Activated naive CD4-positive, alpha-beta T cell treated with anti-CD3 and anti-CD28 coated beads, Interleukin-2, amount 10 ng/mL, durations not matched to agents 7 days and 5 days (primary cell): ENCODE data around the gene PRSS33.

Experiments
- CTCF ChIA-PET: fragments of 350-600 bp; sonication (Branson Sonifier 250); formaldehyde crosslinking; loops from one replicate; lab custom pipeline; 2021; ENCODE audit warnings: antibody characterized with exemption; lab: Charles Lee
- DNase-seq: peaks from one replicate; pipeline ENCODE4 v3.0.0-alpha.2; 2020
- H3K27ac Mint-ChIP-seq: one replicate; pipeline ENCODE4 v1.8.0; 2021; ENCODE audit warnings: mild to moderate bottlenecking, moderate library complexity, mixed read lengths
- H3K27me3 Mint-ChIP-seq: one replicate; pipeline ENCODE4 v1.8.0; 2021; ENCODE audit warnings: mild to moderate bottlenecking, mixed read lengths
- H3K36me3 Mint-ChIP-seq: one replicate; pipeline ENCODE4 v1.8.0; 2021; ENCODE audit warnings: mixed read lengths
- H3K4me1 Mint-ChIP-seq: one replicate; pipeline ENCODE4 v1.8.0; 2021; ENCODE audit warnings: mixed read lengths
- H3K4me3 Mint-ChIP-seq: one replicate; pipeline ENCODE4 v1.8.0; 2021; ENCODE audit warnings: mild to moderate bottlenecking, moderate library complexity, mixed read lengths
- H3K9me3 Mint-ChIP-seq: one replicate; pipeline ENCODE4 v1.8.0; 2021; ENCODE audit warnings: mixed read lengths

PRSS33 gene

GRCh38 chr16:2816751-2817339 is 29.5 kb upstream of the PRSS33 start, which contains the start of gene PRSS21:
Gene PRSS21, plus strand, starts transcription at chr16:2817237. Its CDS starts 32 bp downstream, at chr16:2817269.
- peak; percentile 39 for DNase-seq
- Mint-ChIP-seq H3K4me1 (no peaks in the 10 kb centered on the region), H3K4me3 (no peak within 1 kb of the TSS), H3K27ac (no peak within 1 kb of the TSS), H3K36me3 (no peaks in the 10 kb centered on the region), H3K9me3 (no peaks in the 10 kb centered on the region), H3K27me3 (peaks cover 7% of the 10 kb centered on the region)
- CTCF ChIA-PET, result interaction anchor here (1.0 kb wide), 1 partner anchor 52 kb away, joined by 3 read pairs; no protein-coding TSS in a partner anchor

GRCh38 chr16:2815299-2815771 is 28.0 kb upstream of the PRSS33 start:
- CTCF ChIA-PET, result no interaction called here
- no peaks in the 10 kb centered on the region for H3K4me1 Mint-ChIP-seq
- H3K36me3 Mint-ChIP-seq, result no peaks in the 10 kb centered on the region
- no peak overlapping the region for H3K4me3 Mint-ChIP-seq
- H3K27me3 Mint-ChIP-seq, result peaks cover 12% of the 10 kb centered on the region
- no peak overlapping the region for H3K27ac Mint-ChIP-seq
- no peaks in the 10 kb centered on the region for H3K9me3 Mint-ChIP-seq
- DNase-seq, result peak; percentile 18

DNA sequence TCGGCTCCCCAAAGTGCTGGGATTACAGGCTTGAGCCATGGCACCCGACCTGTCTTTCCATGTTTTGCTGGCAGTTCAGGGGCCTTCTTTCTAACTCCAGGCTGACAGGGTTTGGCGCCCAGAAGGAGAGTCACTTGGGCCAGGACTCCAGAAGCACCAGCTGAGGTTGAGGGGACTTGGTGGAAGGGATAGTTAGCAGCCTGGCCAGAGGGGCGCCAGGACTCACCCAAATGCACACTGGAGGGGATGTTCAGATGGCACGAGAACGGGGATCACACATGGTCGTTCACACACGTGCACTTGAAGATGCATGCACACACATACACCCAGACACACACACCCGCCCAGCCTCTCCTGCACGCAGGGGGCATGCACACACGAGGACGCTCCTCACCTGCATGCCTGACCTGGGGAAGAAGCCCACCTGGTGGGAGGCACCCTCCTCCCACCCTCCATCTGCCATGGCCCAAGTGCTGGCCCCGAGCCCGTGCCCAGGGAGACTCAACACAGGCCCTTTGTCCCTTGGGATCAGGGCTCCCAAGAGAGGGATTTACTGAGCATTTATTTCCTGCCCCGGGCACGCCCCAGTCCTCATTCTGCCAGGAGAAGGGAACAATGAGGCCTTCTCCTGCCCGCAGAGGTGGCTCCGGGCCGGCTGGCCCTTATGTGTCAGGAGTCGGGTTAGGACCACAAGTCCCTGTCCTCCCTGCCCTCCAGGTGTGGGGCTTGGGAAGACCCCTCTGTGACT is 27.4 kb upstream of the PRSS33 start:
- H3K36me3 Mint-ChIP-seq, result no peaks in the 10 kb centered on the region
- no peak overlapping the region for H3K4me3 Mint-ChIP-seq
- CTCF ChIA-PET, result no interaction called here
- no peak overlapping the region for H3K27ac Mint-ChIP-seq
- H3K9me3 Mint-ChIP-seq, result no peaks in the 10 kb centered on the region
- H3K27me3 Mint-ChIP-seq, result peaks cover 15% of the 10 kb centered on the region
- no peaks in the 10 kb centered on the region for H3K4me1 Mint-ChIP-seq
- peak; percentile 15 for DNase-seq

DNA sequence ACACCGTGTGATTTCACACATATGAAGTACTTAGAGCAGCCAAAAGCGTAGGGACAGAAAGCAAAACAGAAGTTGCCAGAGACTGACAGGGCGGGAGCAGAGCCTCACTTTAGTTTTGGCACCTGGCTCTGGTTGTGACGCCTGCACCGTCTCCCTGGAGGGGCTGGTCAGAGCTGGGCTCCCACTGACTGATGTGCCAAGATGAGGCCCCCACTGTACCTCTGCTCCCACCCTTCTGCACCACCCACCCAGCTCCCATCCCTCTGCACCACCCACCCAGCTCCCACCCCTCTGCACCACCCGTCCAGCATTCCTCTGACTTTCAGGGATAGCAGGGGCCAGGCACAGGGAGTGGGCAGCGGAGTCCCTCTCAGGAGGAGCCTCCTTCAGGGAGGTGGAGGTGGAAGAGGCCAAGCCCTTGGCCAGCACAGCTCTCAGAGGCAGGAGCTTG is 26.4 kb upstream of the PRSS33 start:
- no peaks in the 10 kb centered on the region for H3K36me3 Mint-ChIP-seq
- CTCF ChIA-PET, result no interaction called here
- peak; percentile 16 for DNase-seq

GRCh38 chr16:2811703-2812471 is 24.5 kb upstream of the PRSS33 start:
- H3K36me3 Mint-ChIP-seq, result no peaks in the 10 kb centered on the region
- H3K9me3 Mint-ChIP-seq, result no peaks in the 10 kb centered on the region
- H3K27ac Mint-ChIP-seq, result no peak overlapping the region
- peak; percentile 14 for DNase-seq
- CTCF ChIA-PET, result interaction anchor here (1.7 kb wide), 1 partner anchor 12 kb away, joined by 6 read pairs; no protein-coding TSS in a partner anchor
- H3K27me3 Mint-ChIP-seq, result peaks cover 25% of the 10 kb centered on the region
- no peaks in the 10 kb centered on the region for H3K4me1 Mint-ChIP-seq
- H3K4me3 Mint-ChIP-seq, result no peak overlapping the region

More for the DNA sequence above, 26.4 kb upstream of the PRSS33 start:
- no peak overlapping the region for H3K4me3 Mint-ChIP-seq
- H3K27me3 Mint-ChIP-seq, result peaks cover 15% of the 10 kb centered on the region
- no peaks in the 10 kb centered on the region for H3K9me3 Mint-ChIP-seq
- H3K27ac Mint-ChIP-seq, result no peak overlapping the region
- no peaks in the 10 kb centered on the region for H3K4me1 Mint-ChIP-seq

- Mint-ChIP-seq H3K27ac (no peak overlapping the region), H3K4me3 (no peak overlapping the region), H3K4me1 (no peaks in the 10 kb centered on the region), H3K27me3 (peaks cover 33% of the 10 kb centered on the region), H3K36me3 (no peaks in the 10 kb centered on the region), H3K9me3 (no peaks in the 10 kb centered on the region)
- CTCF ChIA-PET, result interaction anchor here (0.6 to 1.7 kb wide), 2 partner anchors 8 to 13 kb away, joined by 3 to 6 read pairs; no protein-coding TSS in a partner anchor
- peak; percentile 5 for DNase-seq
Observed at GRCh38 chr16:2810651-2811050, 23.3 kb upstream of the PRSS33 start.

DNA sequence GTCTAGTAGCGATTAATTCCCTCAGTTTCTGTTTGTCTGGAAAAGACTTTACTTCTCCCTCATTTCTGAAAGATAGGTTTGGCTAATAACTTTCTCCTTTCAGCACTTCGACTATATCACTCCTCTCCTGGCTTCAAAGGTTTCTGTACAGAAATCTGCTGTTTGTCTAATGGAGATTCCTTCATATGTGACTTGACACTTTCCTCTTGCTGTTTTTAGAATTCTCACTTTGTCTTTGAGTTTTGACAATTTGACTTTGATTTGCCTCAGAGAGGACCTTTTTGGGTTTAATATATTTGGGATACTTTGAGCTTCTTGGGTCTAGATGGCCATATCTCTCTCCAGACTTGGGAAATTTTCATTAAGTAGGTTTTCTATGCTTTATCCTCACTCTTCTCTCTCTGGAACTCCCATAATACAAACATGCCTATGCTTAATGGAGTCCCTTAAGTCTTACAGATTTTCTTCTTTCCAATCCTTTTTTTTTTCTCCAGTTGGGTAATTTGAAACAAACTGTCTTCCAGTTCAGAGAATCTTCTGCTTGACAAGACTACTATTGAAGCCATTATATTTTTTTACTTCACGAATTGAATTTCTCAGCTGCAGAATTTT is 21.9 kb upstream of the PRSS33 start:
- CTCF ChIA-PET, result no interaction called here
- Mint-ChIP-seq H3K27ac (no peak overlapping the region), H3K4me3 (no peak overlapping the region), H3K36me3 (no peaks in the 10 kb centered on the region), H3K27me3 (peaks cover 45% of the 10 kb centered on the region), H3K9me3 (no peaks in the 10 kb centered on the region), H3K4me1 (no peaks in the 10 kb centered on the region)
- no peak for DNase-seq

- CTCF ChIA-PET, result no interaction called here
Observed at GRCh38 chr16:2808181-2808580, 20.8 kb upstream of the PRSS33 start.

DNA sequence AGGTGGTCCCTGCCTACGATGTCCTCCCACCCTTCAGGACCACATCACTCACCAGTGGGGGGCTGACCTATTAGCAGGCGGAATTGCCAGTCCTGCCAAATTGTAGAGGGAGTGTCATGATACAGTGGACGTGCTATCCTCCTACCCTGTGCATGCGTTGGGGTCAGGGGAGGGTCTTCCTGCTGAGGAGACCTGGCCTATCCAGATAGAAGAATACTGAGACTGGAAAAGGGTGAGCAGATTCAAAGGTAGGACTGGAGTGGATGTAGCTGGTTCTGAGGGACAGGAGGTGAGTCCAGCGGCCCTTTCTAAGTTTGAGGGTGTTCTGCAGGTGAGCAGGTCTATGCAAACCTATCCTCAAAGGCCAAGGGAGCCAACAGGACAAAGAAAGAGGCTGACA is 18.9 kb upstream of the PRSS33 start:
- H3K4me3 Mint-ChIP-seq, result no peak overlapping the region
- H3K9me3 Mint-ChIP-seq, result peaks cover 2% of the 10 kb centered on the region
- H3K27me3 Mint-ChIP-seq, result peaks cover 42% of the 10 kb centered on the region
- H3K36me3 Mint-ChIP-seq, result no peaks in the 10 kb centered on the region
- CTCF ChIA-PET, result no interaction called here
- DNase-seq, result no peak
- no peaks in the 10 kb centered on the region for H3K4me1 Mint-ChIP-seq
- no peak overlapping the region for H3K27ac Mint-ChIP-seq

More at GRCh38 chr16:2808181-2808580, 20.8 kb upstream of the PRSS33 start:
- H3K4me3 Mint-ChIP-seq, result no peak overlapping the region
- no peaks in the 10 kb centered on the region for H3K36me3 Mint-ChIP-seq
- H3K27me3 Mint-ChIP-seq, result peaks cover 46% of the 10 kb centered on the region
- peaks cover 2% of the 10 kb centered on the region for H3K9me3 Mint-ChIP-seq
- H3K4me1 Mint-ChIP-seq, result no peaks in the 10 kb centered on the region
- DNase-seq, result no peak
- peak overlapping the region; percentile 5 for H3K27ac Mint-ChIP-seq

DNA sequence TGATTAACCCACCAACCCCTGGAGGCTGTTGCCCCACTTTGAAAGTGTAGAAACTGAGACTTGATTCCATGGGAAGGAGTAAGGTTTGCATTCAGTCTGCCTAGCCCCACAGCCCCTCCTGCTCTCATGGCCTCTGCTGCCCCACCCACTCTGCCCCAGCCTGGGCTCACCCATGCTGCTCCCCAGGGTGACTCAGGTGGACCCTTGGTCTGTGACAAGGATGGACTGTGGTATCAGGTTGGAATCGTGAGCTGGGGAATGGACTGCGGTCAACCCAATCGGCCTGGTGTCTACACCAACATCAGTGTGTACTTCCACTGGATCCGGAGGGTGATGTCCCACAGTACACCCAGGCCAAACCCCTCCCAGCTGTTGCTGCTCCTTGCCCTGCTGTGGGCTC is 17.4 kb upstream of the PRSS33 start:
- DNase-seq, result no peak
- peaks cover 2% of the 10 kb centered on the region for H3K9me3 Mint-ChIP-seq
- H3K27ac Mint-ChIP-seq, result no peak overlapping the region
- CTCF ChIA-PET, result no interaction called here
- no peaks in the 10 kb centered on the region for H3K4me1 Mint-ChIP-seq
- peaks cover 31% of the 10 kb centered on the region for H3K27me3 Mint-ChIP-seq
- H3K36me3 Mint-ChIP-seq, result no peaks in the 10 kb centered on the region
- no peak overlapping the region for H3K4me3 Mint-ChIP-seq

DNA sequence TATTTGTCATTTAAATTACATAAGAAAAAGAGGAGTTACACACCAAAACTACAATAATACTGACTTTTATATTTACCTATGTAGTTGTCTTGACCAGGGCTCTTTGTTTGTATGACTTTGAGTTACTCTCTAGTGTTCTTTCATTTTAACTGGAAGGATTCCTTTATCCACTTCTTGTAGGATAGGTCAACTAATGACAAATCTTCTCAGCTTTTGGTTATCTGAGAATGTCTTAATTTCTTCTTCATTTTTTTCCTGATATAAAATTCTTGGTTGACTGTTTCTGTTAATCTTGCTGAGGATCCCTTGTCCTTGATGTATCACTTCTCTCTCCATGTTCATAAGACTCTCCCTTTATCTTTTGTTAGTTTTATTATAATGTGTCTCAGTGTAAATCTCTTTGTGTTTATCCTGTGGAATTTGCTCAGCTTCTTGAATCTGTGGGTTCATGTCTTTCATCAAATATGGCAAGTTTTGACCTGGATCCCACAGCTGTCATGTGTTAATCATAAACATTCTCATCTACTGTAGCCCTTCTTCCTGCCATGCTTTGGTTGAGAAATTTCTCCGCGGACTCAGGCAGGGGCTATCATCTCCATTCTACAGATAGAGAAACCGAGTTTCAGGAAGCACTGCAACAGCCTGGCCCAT is 16.3 kb upstream of the PRSS33 start:
- Mint-ChIP-seq H3K4me1 (no peaks in the 10 kb centered on the region), H3K36me3 (no peaks in the 10 kb centered on the region), H3K27me3 (peaks cover 39% of the 10 kb centered on the region), H3K4me3 (no peak overlapping the region), H3K9me3 (peaks cover 2% of the 10 kb centered on the region), H3K27ac (no peak overlapping the region)
- no peak for DNase-seq
- CTCF ChIA-PET, result no interaction called here

DNA sequence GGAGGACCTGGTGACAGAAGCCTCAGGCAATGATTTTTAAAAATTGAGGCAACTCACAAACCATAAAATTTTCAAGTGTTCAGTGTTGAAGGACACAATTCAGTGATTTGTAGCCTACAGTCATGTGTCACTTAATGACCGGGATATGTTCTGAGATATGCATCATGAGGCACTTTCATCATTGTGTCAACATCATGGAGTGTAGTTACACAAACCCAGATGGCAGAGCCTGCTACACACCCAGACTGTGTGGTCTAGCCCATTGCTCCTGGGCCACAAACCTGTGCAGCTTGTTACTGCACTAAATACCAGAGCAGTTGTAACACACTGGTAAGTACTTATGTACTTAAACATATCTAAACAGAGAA is 12.5 kb upstream of the PRSS33 start:
- Mint-ChIP-seq H3K9me3 (peaks cover 2% of the 10 kb centered on the region), H3K4me1 (no peaks in the 10 kb centered on the region), H3K27me3 (peaks cover 37% of the 10 kb centered on the region), H3K27ac (no peak overlapping the region), H3K4me3 (no peak overlapping the region), H3K36me3 (no peaks in the 10 kb centered on the region)
- CTCF ChIA-PET, result no interaction called here
- no peak for DNase-seq

DNA sequence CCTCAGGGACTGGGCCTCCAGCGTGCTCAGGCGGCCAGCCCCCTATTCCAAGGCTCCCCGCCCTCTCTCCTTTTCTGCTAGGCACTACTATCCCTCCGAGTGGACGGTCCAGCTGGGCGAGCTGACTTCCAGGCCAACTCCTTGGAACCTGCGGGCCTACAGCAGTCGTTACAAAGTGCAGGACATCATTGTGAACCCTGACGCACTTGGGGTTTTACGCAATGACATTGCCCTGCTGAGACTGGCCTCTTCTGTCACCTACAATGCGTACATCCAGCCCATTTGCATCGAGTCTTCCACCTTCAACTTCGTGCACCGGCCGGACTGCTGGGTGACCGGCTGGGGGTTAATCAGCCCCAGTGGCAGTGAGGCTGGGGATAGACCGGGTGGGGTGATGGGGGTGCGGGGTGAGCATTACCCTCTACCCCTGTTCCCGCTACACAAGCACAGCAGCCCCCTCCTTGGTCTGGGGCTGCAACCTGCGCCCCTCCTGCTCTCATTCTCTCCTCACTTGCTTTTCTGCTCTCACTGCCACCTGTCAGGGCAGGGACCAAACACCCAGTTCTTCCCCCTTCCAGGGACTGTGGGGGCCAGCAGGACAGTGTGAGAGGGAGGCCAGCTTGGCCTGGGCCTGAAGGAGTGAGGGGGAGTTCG is 12.0 kb upstream of the PRSS33 start:
- Mint-ChIP-seq H3K27ac (no peak overlapping the region), H3K4me1 (no peaks in the 10 kb centered on the region), H3K27me3 (peaks cover 32% of the 10 kb centered on the region), H3K9me3 (peaks cover 2% of the 10 kb centered on the region), H3K36me3 (no peaks in the 10 kb centered on the region), H3K4me3 (no peak overlapping the region)
- CTCF ChIA-PET, result no interaction called here
- DNase-seq, result no peak
